ENCODE measurements around the gene C1QL4.

C1QL4 gene

DNA sequence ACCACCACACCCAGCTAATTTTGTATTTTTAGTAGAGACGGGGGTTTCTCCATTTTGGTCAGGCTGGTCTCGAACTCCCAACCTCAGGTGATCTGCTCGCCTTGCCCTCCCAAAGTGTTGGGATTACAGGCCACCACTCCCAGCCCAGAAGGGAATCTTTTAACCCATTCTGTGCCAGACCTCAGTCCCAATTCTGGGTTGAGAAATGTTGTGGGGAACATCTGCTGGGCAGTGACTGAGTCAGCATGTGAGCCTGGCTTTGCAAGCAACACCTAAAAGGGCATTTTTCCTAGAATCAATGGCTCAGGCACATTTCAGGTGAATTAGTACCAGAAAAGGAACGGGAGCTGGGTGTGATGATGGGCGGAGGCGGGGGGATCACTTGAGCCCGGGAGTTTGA, 22.7 kb upstream of the C1QL4 start:
- H3K36me3 Mint-ChIP-seq (ENCODE audit: low read depth), result no peaks in the 10 kb centered on the region
- no peak overlapping the region for H3K4me3 Mint-ChIP-seq
- peaks cover 3% of the 10 kb centered on the region for H3K4me1 Mint-ChIP-seq (ENCODE audit: low read depth)
- H3K27ac Mint-ChIP-seq, result no peak overlapping the region
- H3K27me3 Mint-ChIP-seq (ENCODE audit: low read depth), result peaks cover 27% of the 10 kb centered on the region
- no peaks in the 10 kb centered on the region for H3K9me3 Mint-ChIP-seq

DNA sequence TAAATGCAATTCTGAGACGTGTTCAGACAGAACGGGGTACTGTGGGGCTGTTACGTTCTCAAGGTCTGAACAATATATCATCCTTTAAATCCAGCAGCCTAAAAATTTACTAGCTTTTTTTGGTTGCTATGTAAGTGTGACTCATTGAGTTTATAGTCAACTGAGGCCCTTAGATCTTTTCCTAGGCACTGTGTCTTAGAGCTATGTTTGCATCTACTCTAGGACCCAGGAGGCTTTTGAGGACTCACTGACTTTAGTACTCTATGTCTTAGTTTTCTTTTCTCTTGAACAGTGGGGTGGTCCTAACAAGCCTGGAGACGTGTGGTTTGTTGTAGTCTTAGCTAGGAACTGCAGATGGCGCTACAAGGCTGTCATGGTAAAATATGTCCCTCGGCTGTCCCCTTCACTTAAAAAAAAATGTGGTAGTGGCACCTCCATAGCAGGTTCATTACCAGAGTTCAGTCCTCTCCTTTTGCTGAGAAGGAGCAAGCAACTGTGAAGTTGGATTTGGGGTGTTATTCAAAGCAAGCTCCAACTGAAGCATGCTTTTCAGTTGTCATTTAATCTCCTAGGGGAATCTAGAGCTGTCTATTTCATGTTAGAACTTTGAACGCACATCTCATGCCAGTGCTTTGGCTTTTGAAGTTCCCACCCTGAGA, 21.6 kb upstream of the C1QL4 start:
- no peak overlapping the region for H3K4me3 Mint-ChIP-seq
- H3K9me3 Mint-ChIP-seq, result no peaks in the 10 kb centered on the region
- H3K27ac Mint-ChIP-seq, result no peak overlapping the region

DNA sequence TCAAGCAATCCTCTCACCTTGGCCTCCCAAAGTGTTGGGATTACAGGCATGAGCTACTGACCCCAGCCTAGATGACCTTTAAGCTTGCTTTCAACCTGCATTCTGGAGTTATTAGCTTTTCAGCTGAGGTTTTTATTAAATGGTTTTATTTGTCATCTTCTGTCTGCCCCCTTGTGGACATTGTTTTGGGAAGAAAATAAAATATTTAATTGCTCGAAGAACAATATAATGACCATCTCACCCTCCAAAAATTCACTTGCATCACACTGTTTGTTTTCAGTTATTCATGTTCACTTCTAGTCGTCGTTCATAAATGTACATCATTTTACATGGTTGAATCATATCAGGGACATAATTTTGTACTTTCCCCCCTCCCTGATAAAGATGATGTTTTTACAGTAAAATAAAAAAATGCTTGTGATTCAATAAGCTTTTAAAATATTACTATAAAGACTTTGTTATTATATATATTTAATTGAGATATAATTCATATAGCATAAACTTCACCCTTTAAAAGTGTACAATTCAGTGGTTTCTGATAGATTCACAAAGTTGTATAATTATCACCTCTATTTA, 20.2 kb upstream of the C1QL4 start:
- Mint-ChIP-seq H3K4me1 (ENCODE audit: low read depth) (peaks cover 3% of the 10 kb centered on the region), H3K27ac (no peak overlapping the region), H3K4me3 (no peak overlapping the region), H3K27me3 (ENCODE audit: low read depth) (peaks cover 43% of the 10 kb centered on the region), H3K9me3 (no peaks in the 10 kb centered on the region), H3K36me3 (ENCODE audit: low read depth) (no peaks in the 10 kb centered on the region)

More for the DNA sequence above, 21.6 kb upstream of the C1QL4 start:
- Mint-ChIP-seq H3K36me3 (ENCODE audit: low read depth) (no peaks in the 10 kb centered on the region), H3K4me1 (ENCODE audit: low read depth) (peaks cover 3% of the 10 kb centered on the region), H3K27me3 (ENCODE audit: low read depth) (peaks cover 33% of the 10 kb centered on the region)

DNA sequence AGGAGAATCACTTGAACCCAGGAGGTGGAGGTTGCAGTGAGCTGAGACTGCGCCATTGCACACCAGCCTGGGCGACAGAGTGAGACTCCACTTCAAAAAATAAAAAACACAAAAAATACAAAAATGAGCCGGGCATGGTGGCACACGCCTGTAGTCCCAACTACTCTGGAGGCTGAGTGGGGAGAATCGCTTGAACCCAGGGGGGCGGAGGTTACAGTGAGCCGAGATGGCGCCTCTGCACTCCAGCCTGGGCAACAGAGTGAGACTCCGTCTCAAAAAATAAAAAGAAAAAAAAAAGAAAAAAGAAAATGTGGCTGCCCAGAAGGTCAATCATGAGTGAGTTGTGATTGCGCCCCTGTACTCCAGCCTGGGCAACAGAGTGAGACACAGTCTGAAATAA, 18.9 kb upstream of the C1QL4 start:
- H3K27me3 Mint-ChIP-seq (ENCODE audit: low read depth), result peaks cover 53% of the 10 kb centered on the region
- no peaks in the 10 kb centered on the region for H3K9me3 Mint-ChIP-seq
- peaks cover 3% of the 10 kb centered on the region for H3K4me1 Mint-ChIP-seq (ENCODE audit: low read depth)
- H3K4me3 Mint-ChIP-seq, result no peak overlapping the region
- no peaks in the 10 kb centered on the region for H3K36me3 Mint-ChIP-seq (ENCODE audit: low read depth)
- no peak overlapping the region for H3K27ac Mint-ChIP-seq

DNA sequence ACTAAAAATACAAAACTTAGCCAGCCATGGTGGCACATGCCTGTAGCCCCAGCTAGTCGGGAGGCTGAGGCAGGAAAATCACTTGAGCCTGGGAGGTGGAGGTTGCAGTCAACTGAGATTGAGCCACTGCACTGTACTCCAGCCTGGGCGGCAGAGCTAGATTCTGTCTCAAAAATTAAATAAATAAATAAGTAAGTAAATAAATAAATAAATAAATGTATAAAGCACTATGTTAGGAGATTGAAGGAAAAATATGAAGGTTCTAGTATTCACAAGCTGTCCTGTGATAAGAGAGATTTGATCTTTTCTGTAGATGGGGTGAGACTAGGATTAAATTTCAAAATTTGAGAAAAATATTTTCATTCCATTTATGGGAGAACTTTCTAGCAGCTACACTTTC, 15.4 kb upstream of the C1QL4 start:
- Mint-ChIP-seq H3K4me3 (no peak overlapping the region), H3K9me3 (no peaks in the 10 kb centered on the region), H3K36me3 (ENCODE audit: low read depth) (no peaks in the 10 kb centered on the region), H3K27me3 (ENCODE audit: low read depth) (peaks cover 61% of the 10 kb centered on the region), H3K4me1 (ENCODE audit: low read depth) (peaks cover under 1% of the 10 kb centered on the region), H3K27ac (no peak overlapping the region)

DNA sequence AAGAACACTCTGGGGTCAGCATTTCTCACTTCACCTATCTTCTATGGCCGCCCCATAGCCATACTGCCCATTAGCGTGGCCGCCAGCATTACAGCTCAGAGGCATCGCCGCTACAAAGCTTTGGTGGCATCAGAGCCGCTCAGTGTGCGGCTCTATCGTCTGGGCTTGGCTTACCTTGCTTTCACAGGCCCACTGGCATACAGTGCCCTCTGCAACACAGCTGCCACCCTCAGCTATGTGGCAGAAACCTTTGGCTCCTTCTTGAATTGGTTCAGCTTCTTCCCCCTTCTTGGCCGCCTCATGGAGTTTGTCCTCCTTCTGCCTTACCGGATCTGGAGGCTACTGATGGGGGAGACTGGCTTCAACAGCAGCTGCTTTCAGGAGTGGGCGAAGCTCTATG, 12.3 kb upstream of the C1QL4 start:
- Mint-ChIP-seq H3K4me3 (no peak overlapping the region), H3K4me1 (ENCODE audit: low read depth) (peaks cover 10% of the 10 kb centered on the region), H3K27me3 (ENCODE audit: low read depth) (peaks cover 71% of the 10 kb centered on the region), H3K27ac (no peak overlapping the region), H3K36me3 (ENCODE audit: low read depth) (peaks cover 2% of the 10 kb centered on the region), H3K9me3 (no peaks in the 10 kb centered on the region)

DNA sequence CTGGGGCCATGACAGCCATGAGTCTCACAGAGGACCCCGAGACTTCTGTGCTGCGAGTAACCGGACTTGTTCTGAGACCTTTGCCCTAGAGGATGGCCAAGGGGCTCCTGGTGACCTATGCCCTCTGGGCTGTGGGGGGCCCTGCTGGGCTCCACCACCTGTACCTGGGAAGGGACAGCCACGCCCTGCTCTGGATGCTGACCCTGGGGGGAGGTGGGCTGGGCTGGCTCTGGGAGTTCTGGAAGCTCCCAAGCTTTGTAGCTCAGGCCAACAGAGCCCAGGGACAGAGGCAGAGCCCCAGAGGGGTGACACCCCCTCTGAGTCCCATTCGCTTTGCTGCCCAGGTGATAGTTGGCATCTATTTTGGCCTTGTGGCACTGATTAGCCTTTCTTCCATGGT, 11.8 kb upstream of the C1QL4 start:
- Mint-ChIP-seq H3K36me3 (ENCODE audit: low read depth) (peaks cover 2% of the 10 kb centered on the region), H3K27ac (no peak overlapping the region), H3K9me3 (no peaks in the 10 kb centered on the region), H3K4me1 (ENCODE audit: low read depth) (peaks cover 10% of the 10 kb centered on the region), H3K4me3 (no peak overlapping the region), H3K27me3 (ENCODE audit: low read depth) (peaks cover 74% of the 10 kb centered on the region)

DNA sequence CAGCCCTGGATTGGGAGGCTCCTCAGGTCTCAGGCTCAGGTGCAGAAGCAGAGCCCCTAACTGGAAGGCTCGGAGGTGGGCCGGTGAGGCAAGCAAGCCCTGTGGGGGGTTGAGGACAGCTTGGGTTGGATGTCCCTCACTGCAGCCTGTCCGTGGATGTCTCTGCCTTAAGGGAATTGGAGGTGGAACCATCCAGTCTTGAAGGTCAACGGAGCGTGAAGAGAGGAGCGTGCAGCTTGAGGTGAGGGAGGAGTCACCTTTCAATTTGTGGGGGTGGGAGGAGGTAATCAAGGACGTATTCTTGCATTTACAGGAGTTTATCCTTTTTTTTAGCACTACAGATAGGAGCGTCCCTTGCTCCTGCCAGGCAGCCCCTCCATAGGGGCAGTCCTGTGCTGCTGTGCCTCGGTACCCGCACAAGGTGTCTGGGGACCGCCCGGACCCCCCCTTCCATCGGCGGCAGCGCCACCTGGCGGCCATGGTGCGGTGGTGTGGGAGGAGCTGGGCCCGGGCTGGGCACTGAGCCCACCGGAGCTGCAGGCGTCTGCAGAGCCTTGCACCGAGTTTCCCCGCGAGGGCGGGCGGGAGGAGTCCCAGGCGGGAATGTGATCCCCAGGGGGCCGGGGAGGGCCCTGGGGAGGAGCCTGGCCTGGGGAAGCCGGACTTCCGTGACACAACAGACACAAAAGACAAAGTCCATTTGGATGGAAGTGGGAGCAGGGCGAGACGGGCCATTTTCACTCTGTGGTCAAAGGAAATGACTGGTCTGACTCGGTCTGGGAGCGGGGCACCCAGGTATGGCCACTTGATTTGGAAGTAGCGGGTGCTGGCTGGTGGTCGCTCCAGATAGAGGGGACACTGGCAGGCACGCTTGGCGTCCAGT, 10.6 kb upstream of the C1QL4 start:
- peaks cover 77% of the 10 kb centered on the region for H3K27me3 Mint-ChIP-seq (ENCODE audit: low read depth)
- peak overlapping the region; percentile 81 for H3K4me3 Mint-ChIP-seq
- H3K36me3 Mint-ChIP-seq (ENCODE audit: low read depth), result peaks cover 2% of the 10 kb centered on the region
- no peaks in the 10 kb centered on the region for H3K9me3 Mint-ChIP-seq
- peaks cover 17% of the 10 kb centered on the region for H3K4me1 Mint-ChIP-seq (ENCODE audit: low read depth)
- no peak overlapping the region for H3K27ac Mint-ChIP-seq

DNA sequence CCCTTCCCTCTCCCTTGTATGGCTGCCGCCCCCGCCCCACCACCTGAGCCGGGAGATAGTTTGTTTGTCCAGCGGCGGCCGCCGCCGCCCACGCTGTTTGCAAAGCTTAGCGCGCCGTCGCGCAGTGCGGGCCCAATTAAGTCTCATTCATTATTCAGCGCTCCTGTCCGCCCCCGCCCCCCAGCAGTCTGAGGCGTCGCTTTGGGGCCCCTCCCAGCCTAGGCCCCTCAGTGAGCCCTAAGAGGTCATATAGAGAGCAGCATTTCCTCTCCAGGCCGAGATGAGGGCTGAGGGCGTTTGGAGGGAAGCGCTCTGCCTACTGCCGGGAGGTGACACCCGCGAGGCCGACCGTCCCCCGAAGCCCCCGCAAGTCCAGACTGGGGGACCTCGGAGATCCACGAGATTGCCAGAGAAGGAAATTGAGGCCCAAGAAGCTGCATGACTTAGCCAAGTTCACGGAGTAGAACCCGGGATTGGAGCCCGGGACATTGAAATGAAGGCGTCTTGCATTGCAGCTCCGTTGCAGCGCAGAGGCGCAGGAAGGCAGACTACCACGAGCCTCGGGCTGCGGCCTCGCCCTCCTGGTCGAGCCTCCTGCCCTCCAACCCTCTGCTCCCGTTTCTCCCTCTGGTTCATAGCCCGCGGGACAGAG, 9.8 kb upstream of the C1QL4 start, which contains the start of gene DNAJC22:
TSS of gene DNAJC22 (plus strand) at position 230 of the 652 bp plus-strand sequence. CDS start 1,985 bp downstream, outside the sequence.
- H3K36me3 Mint-ChIP-seq (ENCODE audit: low read depth), result peaks cover 2% of the 10 kb centered on the region
- H3K27me3 Mint-ChIP-seq (ENCODE audit: low read depth), result peaks cover 76% of the 10 kb centered on the region
- H3K27ac Mint-ChIP-seq, result peak within 1 kb of the TSS; percentile 49
- H3K4me1 Mint-ChIP-seq (ENCODE audit: low read depth), result peaks cover 17% of the 10 kb centered on the region
- no peaks in the 10 kb centered on the region for H3K9me3 Mint-ChIP-seq
- H3K4me3 Mint-ChIP-seq, result peak within 1 kb of the TSS; percentile 81

DNA sequence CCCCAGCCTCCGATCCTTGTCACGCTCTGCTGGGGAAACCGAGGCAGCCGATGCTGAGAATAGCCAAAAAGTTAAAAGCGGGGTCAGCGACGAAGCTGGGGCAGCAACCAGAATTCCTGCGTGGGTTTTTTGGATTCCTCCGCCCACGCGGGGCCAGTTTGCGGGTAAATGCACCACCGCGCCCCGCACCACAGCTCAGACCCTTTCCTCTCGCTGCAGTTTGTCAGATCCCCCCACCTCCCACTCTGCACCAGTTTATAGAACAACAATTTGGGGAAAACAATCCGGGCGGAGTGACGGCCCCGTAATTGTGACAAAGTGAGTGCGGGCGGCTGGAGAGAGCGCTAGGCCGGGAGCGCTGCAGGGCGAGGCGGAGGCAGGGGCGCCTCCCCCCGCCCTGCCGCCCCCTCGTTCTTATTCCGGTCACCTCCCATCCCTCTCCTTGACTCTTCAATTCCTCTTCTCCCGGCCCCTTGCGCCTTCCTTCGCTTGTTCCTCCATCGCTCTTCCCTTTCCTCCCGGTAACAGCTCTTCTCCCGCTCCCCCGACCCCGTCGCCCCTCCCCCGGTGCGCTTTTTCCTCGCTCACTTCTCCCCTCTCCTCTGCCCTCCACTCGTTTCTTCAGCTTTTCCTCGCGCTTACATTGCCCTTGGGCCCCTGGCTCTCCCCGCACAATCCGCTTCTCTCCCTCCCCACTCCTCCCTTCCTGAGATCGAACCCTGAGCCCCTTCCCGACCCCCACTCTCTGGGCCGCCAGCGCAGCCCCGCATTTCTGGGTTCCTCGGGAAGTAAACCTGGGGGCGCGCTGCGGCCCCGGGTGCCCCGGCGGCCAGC, 9.1 kb upstream of the C1QL4 start:
- Mint-ChIP-seq H3K4me1 (ENCODE audit: low read depth) (peaks cover 17% of the 10 kb centered on the region), H3K4me3 (peak overlapping the region; percentile 81), H3K27me3 (ENCODE audit: low read depth) (peaks cover 78% of the 10 kb centered on the region), H3K9me3 (no peaks in the 10 kb centered on the region), H3K27ac (no peak overlapping the region), H3K36me3 (ENCODE audit: low read depth) (peaks cover 2% of the 10 kb centered on the region)

DNA sequence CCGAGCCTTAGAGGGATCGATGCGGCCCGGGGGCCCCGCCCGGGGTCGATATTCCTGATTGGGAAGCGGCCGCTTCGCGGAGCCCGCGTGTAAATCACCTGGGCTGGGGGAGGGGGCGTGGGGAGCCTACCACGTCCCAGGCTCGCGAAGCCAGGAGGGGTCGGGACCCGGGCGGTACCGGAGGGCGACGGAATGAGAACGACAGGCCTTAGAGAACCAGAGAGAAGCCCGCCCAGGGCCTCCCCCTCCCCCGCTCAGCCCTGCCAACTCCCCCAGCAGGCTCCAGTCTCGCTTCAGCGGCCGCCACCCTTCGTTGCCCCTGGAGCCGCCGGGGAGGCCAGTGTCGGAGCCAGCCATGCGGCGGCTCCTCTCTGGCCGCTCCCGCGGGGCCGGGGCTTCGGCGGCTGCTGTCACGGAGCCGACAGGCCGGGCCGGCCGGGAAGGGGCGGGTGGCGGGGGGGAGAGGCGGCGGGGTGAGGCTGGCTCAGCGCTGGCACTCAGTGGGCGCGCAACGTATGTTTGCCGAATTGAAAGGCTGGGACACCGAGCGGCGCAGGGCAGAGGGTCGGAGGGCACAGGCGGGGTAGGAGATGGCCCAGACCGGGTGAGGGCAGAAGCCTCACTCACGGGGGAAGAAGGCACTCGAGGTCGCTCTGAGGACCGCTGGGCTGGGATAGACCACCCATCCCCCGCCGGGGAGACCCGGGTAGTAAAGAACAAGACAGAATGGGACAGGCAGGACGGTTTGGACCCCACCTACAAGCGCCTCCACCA, 8.2 kb upstream of the C1QL4 start:
- H3K27me3 Mint-ChIP-seq (ENCODE audit: low read depth), result peaks cover 81% of the 10 kb centered on the region
- peaks cover 2% of the 10 kb centered on the region for H3K36me3 Mint-ChIP-seq (ENCODE audit: low read depth)
- no peaks in the 10 kb centered on the region for H3K9me3 Mint-ChIP-seq
- H3K4me1 Mint-ChIP-seq (ENCODE audit: low read depth), result peaks cover 20% of the 10 kb centered on the region
- H3K27ac Mint-ChIP-seq, result no peak overlapping the region
- no peak overlapping the region for H3K4me3 Mint-ChIP-seq

DNA sequence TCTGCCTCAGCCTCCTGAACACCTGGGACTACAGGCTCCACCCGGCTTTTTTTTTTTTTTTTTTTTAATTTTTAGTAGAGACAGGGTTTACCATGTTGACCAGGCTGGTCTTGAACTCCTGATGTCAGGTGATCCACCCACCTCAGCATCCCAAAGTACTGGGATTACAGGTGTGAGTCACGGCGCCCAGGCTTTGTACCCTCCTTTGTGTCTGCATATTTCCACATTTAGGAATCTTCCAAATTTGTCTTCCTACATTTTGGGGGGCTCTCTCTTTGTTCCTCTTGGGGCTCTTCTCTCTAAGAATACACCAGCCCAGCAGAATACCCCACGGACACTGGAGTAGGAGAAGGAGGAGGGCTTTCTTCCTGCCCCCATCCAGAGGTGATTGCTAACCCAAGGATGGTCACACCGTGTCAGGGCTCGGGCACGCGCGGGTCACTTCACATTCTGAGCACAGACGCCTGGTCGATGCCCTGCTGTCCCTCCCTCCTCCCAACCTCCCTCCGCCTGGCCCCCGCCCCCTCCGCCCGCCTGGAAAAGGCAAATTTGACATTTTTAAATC, 7.6 kb upstream of the C1QL4 start:
- Mint-ChIP-seq H3K4me3 (no peak overlapping the region), H3K9me3 (no peaks in the 10 kb centered on the region), H3K27me3 (ENCODE audit: low read depth) (peaks cover 87% of the 10 kb centered on the region), H3K27ac (no peak overlapping the region), H3K4me1 (ENCODE audit: low read depth) (peaks cover 20% of the 10 kb centered on the region), H3K36me3 (ENCODE audit: low read depth) (peaks cover 2% of the 10 kb centered on the region)

Data from T-helper 1 cell treated with Interleukin-12 subunit alpha and Interleukin-12 subunit beta and Interleukin-4 antibody, amounts not matched to agents 30 μg/mL and 1 μg/mL, for 36 hours (primary cell).